OCI-LY7 (cell line): ENCODE results near the gene ERMP1. TPM values are rescaled to one million over a fixed set of nuclear protein-coding genes. Genes with fewer than 3 reads are reported as not detected.
A peak's percentile ranks its signal among the peaks of the same experiment; 100 is the strongest.

Source experiments
- BruUV-seq: library from RNA; stranded (reverse); fragments of 400-500 nt; replicated peaks from 2 replicates; lab custom pipeline; 2021; lab: Mats Ljungman, UMichigan
- CTCF ChIA-PET: fragments of 300-600 bp; sonication (Branson Sonifier 250); formaldehyde crosslinking; loops from one replicate; lab custom pipeline; 2022; ENCODE audit warnings: antibody characterized with exemption; ENCODE audit not compliant: unreplicated experiment; lab: Charles Lee
- POLR2A ChIA-PET: fragments of 300-600 bp; sonication (Branson Sonifier 250); formaldehyde crosslinking; loops from one replicate; lab custom pipeline; 2022; ENCODE audit warnings: antibody characterized with exemption; lab: Charles Lee
- DNase-seq: peaks from one replicate; pipeline ENCODE4 v3.0.0-alpha.2; 2015; ENCODE audit warnings: low spot score
- H2AFZ ChIP-seq: fragments of 200-600 bp; sonication (generic), shearing (Covaris generic); 2 replicates; pipeline ENCODE4 v1.6.1; 2014; ENCODE audit warnings: mild to moderate bottlenecking, antibody characterized with exemption, low read length, moderate library complexity
- H3K27ac ChIP-seq: fragments of 200-600 bp; sonication (generic); 2 replicates; pipeline ENCODE4 v1.5.1; 2014; ENCODE audit warnings: mixed run types, low read depth, mild to moderate bottlenecking, moderate library complexity, low read length, inconsistent platforms; ENCODE audit not compliant: poor library complexity, severe bottlenecking
- H3K36me3 ChIP-seq: fragments of 200-600 bp; sonication (generic); 2 replicates; pipeline ENCODE4 v1.6.1; 2014; ENCODE audit warnings: mild to moderate bottlenecking, antibody characterized with exemption, low read length, moderate library complexity, mixed read lengths; ENCODE audit not compliant: insufficient read depth
- H3K4me1 ChIP-seq: fragments of 200-600 bp; sonication (generic); 2 replicates; pipeline ENCODE4 v1.5.1; 2014; ENCODE audit warnings: mild to moderate bottlenecking, low read length; ENCODE audit not compliant: insufficient read depth, poor library complexity, severe bottlenecking
- H3K4me2 ChIP-seq: fragments of 200-600 bp; sonication (generic); 2 replicates; pipeline ENCODE4 v1.6.1; 2014; ENCODE audit warnings: mild to moderate bottlenecking, low read length
- H3K4me3 ChIP-seq: fragments of 200-600 bp; sonication (generic); 2 replicates; pipeline ENCODE4 v1.5.1; 2014; ENCODE audit warnings: mild to moderate bottlenecking, low read depth, low read length; ENCODE audit not compliant: poor library complexity, severe bottlenecking
- H3K79me2 ChIP-seq: fragments of 200-600 bp; sonication (generic); 2 replicates; pipeline ENCODE4 v1.6.1; 2016; ENCODE audit warnings: low read depth, mild to moderate bottlenecking, low read length, moderate library complexity, mixed read lengths; ENCODE audit not compliant: insufficient read depth
- H3K9me2 ChIP-seq: fragments of 200-600 bp; sonication (generic); 2 replicates; pipeline ENCODE4 v1.6.1; 2016; ENCODE audit warnings: mild to moderate bottlenecking, low read length, mixed read lengths; ENCODE audit not compliant: insufficient read depth
- H3K9me3 ChIP-seq: fragments of 200-600 bp; sonication (generic); 2 replicates; pipeline ENCODE4 v1.6.1; 2014; ENCODE audit warnings: mild to moderate bottlenecking, mixed run types, low read length, mixed read lengths
- H4K20me1 ChIP-seq: fragments of 200-600 bp; sonication (generic); 2 replicates; pipeline ENCODE4 v1.6.1; 2014; ENCODE audit warnings: mild to moderate bottlenecking, antibody characterized with exemption, low read length, moderate library complexity, mixed read lengths; ENCODE audit not compliant: insufficient read depth
- CTCF ChIP-seq: fragments of 200-600 bp; sonication (generic); conservative IDR thresholded peaks from 2 replicates; pipeline ENCODE4 v1.5.1; 2014; ENCODE audit warnings: mild to moderate bottlenecking, antibody characterized with exemption, low read length, moderate library complexity, mixed read lengths
- EZH2phosphoT487 ChIP-seq: fragments of 200-600 bp; sonication (generic); IDR thresholded peaks from 2 replicates; pipeline ENCODE4 v1.6.1; 2018; ENCODE audit warnings: low read depth, borderline replicate concordance, mild to moderate bottlenecking, mixed run types, antibody characterized with exemption, low read length, moderate library complexity, mixed read lengths
- intact Hi-C: fragments of 100-400 bp; cut with micrococcal nuclease; formaldehyde crosslinking; loops from one replicate; pipeline ENCODE4 v1.10.0; 2022; ENCODE audit not compliant: unreplicated experiment
- total RNA-seq, 2 experiments: library from RNA; depleted of rRNA in 1 of 2; stranded (reverse); fragments of >200 nt in 1 of 2; shearing (Covaris generic) in 1 of 2; gene quantifications; 2 replicates each; pipeline ENCODE4 v1.2.3, GENCODE V29; 2014 to 2022

The ERMP1 gene
- total RNA-seq, 2 experiments from 2014 or later: 7.9 to 14.6 TPM

- no peak for DNase-seq
- CTCF ChIA-PET: no interaction called here
- TF ChIP-seq CTCF (no peak), EZH2phosphoT487 (no peak)
- Histone ChIP-seq H2AFZ (peak overlapping the region; percentile 65), H3K4me2 (no peak overlapping the region), H3K4me3 (no peak overlapping the region), H3K9me2 (no peaks in the 10 kb centered on the region), H3K36me3 (no peaks in the 10 kb centered on the region), H3K79me2 (no peaks in the 10 kb centered on the region), H3K4me1 (peaks cover 20% of the 10 kb centered on the region), H3K9me3 (peaks cover 6% of the 10 kb centered on the region), H4K20me1 (no peaks in the 10 kb centered on the region), H3K27ac (no peak overlapping the region)
- intact Hi-C loops: no loop called here
- no TSS peak for BruUV-seq
- POLR2A ChIA-PET: interaction anchor here (0.5 to 1.5 kb wide), 4 partner anchors 9 to 1028 kb away, joined by 3 to 5 read pairs (median 3); no protein-coding TSS in a partner anchor
Measured at GRCh38 chr9:5842929-5843793, 10.2 kb upstream of the ERMP1 start.

GRCh38 chr9:5841771-5842573 lies 9.1 kb upstream of the ERMP1 start:
- no peak overlapping the region for H3K27ac ChIP-seq
- H3K4me1 ChIP-seq: peaks cover 20% of the 10 kb centered on the region
- H3K36me3 ChIP-seq: no peaks in the 10 kb centered on the region
- H3K4me2 ChIP-seq: no peak overlapping the region
- no peak overlapping the region for H2AFZ ChIP-seq
- no peaks in the 10 kb centered on the region for H4K20me1 ChIP-seq
- intact Hi-C loops: no loop called here
- no peak for DNase-seq
- H3K9me3 ChIP-seq: peaks cover 6% of the 10 kb centered on the region
- no TSS peak for BruUV-seq
- H3K4me3 ChIP-seq: no peak overlapping the region
- TF ChIP-seq CTCF: no peak
- no peaks in the 10 kb centered on the region for H3K79me2 ChIP-seq
- ChIA-PET CTCF (no interaction called here), POLR2A (interaction anchor here (0.5 to 1.2 kb wide), 5 partner anchors 9 to 227 kb away, joined by 3 to 4 read pairs (median 3); partner anchors contain the start of gene ERMP1)
- H3K9me2 ChIP-seq: no peaks in the 10 kb centered on the region
